HCEC 1CT (cell line): ENCODE measurements around the gene ZNF710.
"Not testable (repeated sequence)": the region's sequence is repeated elsewhere in the genome, so short reads cannot be mapped to it uniquely, and the experiment has no call there.

Experiments used
- DNase-seq: peaks from one replicate; pipeline ENCODE4 v3.0.0-alpha.2; 2017

ZNF710 gene

GRCh38 chr15:90108038-90108437, 106.9 kb downstream of the ZNF710 start:
- not testable (repeated sequence) for DNase-seq

GRCh38 chr15:90109163-90109751, 108.1 kb downstream of the ZNF710 start:
- not testable (repeated sequence) for DNase-seq

- DNase-seq: no peak
Observed at GRCh38 chr15:90113166-90113565, 112.0 kb downstream of the ZNF710 start.

GRCh38 chr15:90114451-90114901, 113.4 kb downstream of the ZNF710 start:
- DNase-seq: no peak

GRCh38 chr15:90115783-90116182, 114.7 kb downstream of the ZNF710 start:
- no peak for DNase-seq

GRCh38 chr15:90119367-90119766, 118.2 kb downstream of the ZNF710 start:
- no peak for DNase-seq

GRCh38 chr15:90121086-90121485, 120.0 kb downstream of the ZNF710 start:
- no peak for DNase-seq

- DNase-seq: no peak
Observed at GRCh38 chr15:90124507-90124906, 123.4 kb downstream of the ZNF710 start.

GRCh38 chr15:90126022-90126421, 124.9 kb downstream of the ZNF710 start:
- DNase-seq: no peak

- no peak for DNase-seq
Observed at GRCh38 chr15:90126596-90127435, 125.7 kb downstream of the ZNF710 start.

GRCh38 chr15:90130291-90130690, 129.2 kb downstream of the ZNF710 start:
- DNase-seq: no peak
